NCI-H1694 (cell line): ENCODE measurements around the gene PCLO.
"Not testable (repeated sequence)": the region's sequence is repeated elsewhere in the genome, so short reads cannot be mapped to it uniquely, and the experiment has no call there.

Experiments
- DNase-seq: peaks from one replicate; lab custom pipeline; 2025; lab: John Stamatoyannopoulos, UW

The PCLO gene

DNA sequence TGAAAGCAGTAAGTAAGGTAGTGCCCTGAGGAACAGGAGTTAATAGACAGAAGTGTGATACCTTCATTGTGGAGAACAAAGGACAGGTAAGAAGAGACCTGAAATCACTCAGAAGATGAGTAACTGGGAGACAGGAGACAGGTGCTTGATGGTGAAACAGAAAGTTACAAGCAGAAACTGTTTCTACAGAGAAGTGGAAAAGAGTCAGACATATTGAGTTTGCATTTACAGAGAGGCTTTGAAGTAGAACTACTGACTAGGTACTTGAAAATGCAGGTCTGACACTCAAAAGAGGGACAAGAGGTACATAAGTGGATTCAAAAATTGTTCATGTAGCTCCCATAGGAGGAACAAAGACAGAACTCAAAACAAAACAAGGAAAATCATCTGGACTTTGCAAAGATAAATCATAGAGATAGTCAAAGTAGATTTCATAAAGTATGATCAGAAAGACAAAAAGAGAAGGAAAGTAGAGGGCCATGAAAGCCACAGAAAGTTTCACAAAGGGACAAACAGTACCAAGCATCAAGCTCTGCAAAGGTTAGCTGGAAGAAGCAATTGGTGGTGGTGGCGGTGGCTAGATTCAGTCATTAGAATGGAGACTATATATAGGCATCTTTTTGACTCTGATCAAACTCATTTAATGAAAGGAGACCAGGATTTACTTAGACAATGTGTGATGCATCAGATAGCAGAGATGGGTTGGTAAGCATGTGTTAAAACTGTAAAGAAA, 198.4 kb downstream of the PCLO start:
- DNase-seq: no peak

DNA sequence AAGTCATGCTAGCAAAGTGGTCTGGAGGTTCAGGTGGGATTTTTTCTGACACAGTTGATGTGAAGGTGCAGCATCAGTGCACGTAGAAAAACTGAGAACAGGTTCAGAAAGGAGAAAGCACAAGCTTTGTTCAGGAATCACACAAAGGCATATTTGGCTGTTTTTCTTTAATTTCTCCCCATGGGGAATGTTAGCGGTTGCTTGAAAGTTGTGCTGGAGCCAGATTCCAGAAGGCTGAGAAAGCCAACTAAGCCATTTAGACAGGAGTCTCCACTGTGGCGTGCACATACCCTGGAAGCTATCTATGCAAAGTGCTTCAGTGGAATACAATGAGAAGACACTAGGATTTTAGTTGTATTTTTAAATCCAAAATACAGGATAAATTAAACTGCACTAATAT, 201.4 kb downstream of the PCLO start:
- DNase-seq: no peak

DNA sequence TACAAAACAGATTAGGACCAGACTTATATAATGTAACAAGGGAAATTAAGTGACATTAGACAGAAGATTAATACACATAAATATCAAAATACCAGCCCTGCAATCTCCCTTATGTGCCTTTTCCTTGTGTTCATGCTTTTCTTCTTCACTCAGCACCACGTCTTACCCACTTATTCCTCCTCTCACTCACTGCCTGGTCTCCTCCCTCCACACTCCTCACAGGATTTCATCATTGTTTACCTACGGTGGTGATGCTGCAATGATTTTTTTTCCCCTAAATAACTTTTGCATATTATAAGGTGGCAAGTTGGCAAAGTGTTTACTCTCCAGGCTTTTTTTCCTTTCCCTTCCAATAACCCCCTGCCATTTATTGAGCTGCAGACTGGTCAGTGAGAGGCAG, 203.2 kb downstream of the PCLO start:
- DNase-seq: no peak

DNA sequence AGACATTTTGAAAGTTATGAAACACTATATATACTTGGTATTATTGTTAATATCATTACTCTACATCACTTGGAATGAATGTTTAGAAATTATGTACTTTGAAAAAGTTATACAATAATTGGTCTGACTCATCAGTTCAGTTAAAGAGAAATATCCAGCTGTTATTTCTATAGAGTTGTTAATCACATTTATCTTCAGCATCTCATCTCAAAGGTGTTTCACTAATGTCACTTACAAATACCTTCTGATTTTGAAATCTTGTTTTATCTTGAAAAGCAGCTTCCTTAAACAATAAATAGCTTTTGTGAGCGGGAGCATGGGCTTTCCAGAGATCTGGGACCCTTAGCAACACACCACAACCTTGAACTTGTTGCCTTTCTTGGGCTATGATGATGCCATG, 205.2 kb downstream of the PCLO start:
- DNase-seq: no peak

GRCh38 chr7:82953324-82954027, 209.2 kb downstream of the PCLO start:
- no peak for DNase-seq

DNA sequence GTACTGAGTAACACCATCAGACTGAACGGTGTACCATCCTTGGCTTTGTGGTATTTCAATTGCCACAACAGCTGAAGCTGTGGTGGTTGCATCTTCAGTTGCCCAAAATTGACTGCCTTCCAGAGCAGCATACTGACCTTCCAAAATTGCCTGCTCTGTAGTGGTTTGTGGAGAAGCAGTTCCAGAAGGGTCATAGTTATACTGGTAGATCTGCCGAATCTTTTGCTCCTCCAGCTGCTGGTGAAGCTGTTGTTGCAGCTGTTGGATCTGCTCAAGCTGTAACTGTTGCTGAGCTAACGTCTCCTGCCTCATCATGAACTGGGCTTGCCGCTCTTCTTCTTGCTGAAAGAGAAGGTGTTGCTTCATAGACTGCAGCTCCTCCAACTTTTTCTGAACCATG, 212.2 kb downstream of the PCLO start:
- no peak for DNase-seq

DNA sequence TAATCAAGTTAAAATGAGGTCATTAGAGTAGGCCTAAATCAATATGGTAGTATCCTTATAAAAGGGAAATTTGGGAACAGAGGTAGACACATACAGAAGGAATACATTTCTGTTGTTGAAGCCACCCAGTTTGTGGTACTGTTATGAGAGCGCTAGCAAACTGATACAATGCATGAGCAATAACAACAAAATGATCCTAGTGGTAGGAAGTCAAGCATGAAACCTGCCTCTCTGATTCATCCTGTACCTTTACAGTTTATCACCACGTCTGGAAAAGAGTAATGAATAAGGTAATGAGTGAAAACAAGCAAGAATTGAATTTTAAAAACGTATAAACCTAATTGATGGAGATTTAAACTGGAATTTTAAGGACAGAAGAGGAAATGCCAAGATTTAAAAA, 217.2 kb downstream of the PCLO start:
- DNase-seq: no peak

- no peak for DNase-seq
Measured at GRCh38 chr7:82945056-82945455, 217.6 kb downstream of the PCLO start.

- no peak for DNase-seq
Measured at GRCh38 chr7:82932516-82932915, 230.2 kb downstream of the PCLO start.

- no peak for DNase-seq
Measured at GRCh38 chr7:82926477-82926876, 236.2 kb downstream of the PCLO start.

DNA sequence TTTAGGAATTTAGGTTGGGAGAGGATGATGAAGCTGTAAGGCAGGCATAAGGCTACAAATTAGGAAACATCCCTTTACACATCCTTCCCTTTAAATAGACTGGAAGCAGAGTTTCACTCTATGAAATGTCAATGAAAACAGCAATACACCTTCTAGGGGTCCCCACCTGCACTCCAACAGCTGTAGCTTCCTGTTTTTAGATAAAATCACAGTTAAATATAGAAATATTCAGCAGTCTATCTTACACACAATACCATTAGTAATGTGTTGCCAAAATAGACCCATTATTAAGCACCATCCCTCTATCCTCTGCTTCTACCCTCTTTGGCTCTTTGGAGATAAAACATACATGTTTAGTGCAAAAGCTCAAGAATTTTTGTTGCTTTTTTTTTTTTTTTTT, 237.4 kb downstream of the PCLO start:
- DNase-seq: no peak

DNA sequence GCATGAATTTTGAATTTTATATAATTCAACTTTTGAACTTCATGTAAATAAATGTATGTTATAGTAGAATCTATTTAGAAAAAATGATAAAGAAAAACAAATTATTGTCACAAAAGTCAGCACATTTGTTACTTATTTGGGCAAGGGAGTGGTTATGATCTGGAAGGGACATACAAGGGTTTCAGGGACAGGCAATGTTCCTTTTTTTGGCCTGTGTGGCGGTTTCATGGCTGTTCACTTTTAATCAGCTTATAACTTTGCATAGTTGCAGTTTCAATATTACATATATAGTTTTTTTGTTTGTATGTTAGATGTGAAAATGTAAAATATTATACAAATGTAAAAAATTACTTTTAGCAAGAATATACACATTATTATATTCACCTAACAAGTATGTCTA, 256.2 kb downstream of the PCLO start:
- no peak for DNase-seq

GRCh38 chr7:82904871-82905270, 257.8 kb downstream of the PCLO start:
- no peak for DNase-seq

- not testable (repeated sequence) for DNase-seq
Measured at GRCh38 chr7:82901098-82901497, 261.6 kb downstream of the PCLO start.

GRCh38 chr7:82897500-82897899, 265.2 kb downstream of the PCLO start:
- no peak for DNase-seq

- DNase-seq: not testable (repeated sequence)
Measured at GRCh38 chr7:82894341-82894740, 268.3 kb downstream of the PCLO start.

DNA sequence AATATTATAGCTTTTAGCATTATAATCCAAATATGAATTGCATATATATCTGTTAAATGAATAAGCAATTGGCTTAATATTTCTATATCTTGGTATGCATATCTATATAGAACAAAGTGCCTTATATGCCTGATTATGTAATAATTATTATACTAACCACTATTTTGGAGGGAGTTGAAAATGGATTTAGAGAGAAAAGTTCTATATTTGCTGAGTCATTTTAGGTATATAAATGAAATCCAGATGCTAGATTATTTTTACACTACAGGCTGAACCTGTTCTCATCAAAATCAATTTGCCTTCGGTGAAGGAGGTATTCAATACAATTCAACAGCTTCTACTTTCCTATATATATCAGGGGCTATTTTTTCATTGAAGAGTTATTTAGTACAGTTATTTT, 276.4 kb downstream of the PCLO start:
- no peak for DNase-seq

DNA sequence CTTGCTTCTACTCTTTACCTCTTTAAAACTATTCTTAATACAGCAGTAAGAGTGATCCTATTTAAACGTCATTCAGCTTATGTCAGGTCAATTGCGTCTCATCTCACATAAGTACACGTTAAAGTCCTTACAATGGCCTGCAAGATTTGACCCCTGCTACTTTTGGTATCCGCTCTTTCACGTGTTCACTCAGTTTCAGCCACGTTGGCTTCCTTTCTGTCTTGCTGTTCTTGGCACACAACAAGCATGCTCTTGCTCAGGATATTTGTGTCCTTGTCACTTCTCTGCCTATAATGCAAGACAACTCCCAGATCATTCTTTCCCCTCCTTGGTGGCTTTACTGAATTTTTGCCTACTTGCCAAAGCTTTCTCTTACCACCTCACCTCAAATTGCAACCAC, 296.8 kb downstream of the PCLO start:
- DNase-seq: no peak

- no peak for DNase-seq
Measured at GRCh38 chr7:82859106-82859850, 303.4 kb downstream of the PCLO start.

DNA sequence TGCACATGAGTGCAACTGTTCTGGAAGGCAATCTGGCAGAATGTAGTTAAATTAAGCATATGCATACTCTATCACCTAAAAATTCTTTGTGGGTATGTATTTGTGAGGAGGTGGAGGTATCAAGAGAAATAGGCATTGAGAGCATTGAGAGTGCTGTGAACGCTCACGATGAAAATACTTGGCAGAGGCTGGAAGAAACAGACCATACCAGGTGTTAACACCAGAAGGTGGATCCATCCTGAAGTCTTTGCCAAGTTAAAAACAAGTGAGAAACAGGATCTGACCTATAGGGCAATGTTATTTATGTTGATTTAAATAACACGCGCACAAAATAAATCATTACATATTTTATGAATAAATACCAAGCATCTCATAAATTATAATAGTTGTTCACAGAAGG, 311.6 kb downstream of the PCLO start:
- peak; percentile 66 for DNase-seq

DNA sequence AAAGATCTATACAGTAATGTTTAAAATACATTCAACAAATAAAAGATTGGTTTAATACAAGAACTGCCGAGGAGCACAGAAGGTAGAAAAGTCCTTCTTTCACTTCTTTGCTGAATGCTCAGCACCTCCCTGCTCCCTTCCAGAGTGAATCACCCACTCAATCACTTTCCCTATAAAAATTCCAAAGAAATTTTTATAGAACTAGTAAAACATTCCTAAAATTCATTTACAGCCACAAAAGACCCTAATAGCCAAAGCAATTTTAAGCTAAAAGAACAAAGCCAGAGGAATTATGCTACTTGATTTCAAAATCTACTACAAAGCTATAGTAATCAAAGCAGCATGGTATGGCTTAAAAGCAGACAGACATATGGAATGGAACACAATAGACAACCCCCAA, 320.9 kb downstream of the PCLO start:
- DNase-seq: no peak

GRCh38 chr7:82840061-82840460, 322.6 kb downstream of the PCLO start:
- DNase-seq: no peak

- no peak for DNase-seq
Measured at GRCh38 chr7:82839555-82839954, 323.1 kb downstream of the PCLO start.
